Keratinocyte (primary cell): ENCODE measurements around the gene NUDT6.

Experiments used
- EZH2 ChIP-seq: IDR thresholded peaks from one replicate; pipeline ENCODE4 v1.6.1; 2012; ENCODE audit warnings: inconsistent platforms, mild to moderate bottlenecking, low read length, moderate library complexity
- TF ChIP-seq, protein P1 (sequence below), 3 experiments: IDR thresholded peaks in 1 of 3; conservative IDR thresholded peaks in 1 of 3; optimal IDR thresholded peaks in 1 of 3; 2 replicates in 2 of 3; 3 replicates in 1 of 3; pipeline versions ENCODE3 to v1.5.1; 2011; ENCODE audit warnings: low read length in 3 of 3, mild to moderate bottlenecking in 3 of 3, moderate library complexity in 2 of 3, control low read depth in 1 of 3, inconsistent platforms in 1 of 3; ENCODE audit not compliant: insufficient read depth in 2 of 3; ENCODE audit errors: extremely low read depth in 1 of 3

DNA sequence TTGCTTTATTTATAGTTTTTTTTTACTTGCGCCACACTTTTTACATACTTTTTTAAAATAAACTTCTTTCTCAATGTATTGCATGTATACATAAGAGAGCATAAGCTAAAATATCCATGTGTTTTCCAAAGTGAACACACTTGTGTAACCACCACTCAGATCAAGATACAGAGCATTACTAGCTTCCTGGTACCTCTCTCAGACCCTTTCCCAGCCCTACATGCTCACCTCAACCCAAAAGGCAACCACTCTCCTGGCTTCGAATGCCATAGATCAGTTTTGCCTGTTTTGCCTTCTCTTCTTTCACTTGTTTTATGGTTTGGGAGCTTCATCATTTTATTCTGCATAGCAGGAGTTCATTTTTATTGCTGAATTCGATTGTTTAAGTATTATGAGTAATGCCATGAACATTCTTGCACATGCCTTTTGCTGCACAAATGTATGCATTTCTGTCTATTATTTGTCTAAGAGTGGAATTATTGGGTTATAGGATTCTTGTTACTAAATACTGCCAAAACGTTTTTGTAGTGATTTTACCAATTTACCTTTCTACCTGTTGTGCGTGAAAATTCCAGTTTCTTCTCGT, 45.9 kb upstream of the NUDT6 start:
- TF ChIP-seq, protein P1, sequence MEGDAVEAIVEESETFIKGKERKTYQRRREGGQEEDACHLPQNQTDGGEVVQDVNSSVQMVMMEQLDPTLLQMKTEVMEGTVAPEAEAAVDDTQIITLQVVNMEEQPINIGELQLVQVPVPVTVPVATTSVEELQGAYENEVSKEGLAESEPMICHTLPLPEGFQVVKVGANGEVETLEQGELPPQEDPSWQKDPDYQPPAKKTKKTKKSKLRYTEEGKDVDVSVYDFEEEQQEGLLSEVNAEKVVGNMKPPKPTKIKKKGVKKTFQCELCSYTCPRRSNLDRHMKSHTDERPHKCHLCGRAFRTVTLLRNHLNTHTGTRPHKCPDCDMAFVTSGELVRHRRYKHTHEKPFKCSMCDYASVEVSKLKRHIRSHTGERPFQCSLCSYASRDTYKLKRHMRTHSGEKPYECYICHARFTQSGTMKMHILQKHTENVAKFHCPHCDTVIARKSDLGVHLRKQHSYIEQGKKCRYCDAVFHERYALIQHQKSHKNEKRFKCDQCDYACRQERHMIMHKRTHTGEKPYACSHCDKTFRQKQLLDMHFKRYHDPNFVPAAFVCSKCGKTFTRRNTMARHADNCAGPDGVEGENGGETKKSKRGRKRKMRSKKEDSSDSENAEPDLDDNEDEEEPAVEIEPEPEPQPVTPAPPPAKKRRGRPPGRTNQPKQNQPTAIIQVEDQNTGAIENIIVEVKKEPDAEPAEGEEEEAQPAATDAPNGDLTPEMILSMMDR (optimal IDR thresholded peaks at IDR 0.05 in 1 of 3, IDR thresholded peaks at IDR 0.05 in 1 of 3, conservative IDR thresholded peaks at IDR 0.05 in 1 of 3; ENCODE audit: extremely low read depth in 1 of 3, insufficient read depth in 2 of 3, low read length in 3 of 3), result no peak
- no peak for TF ChIP-seq EZH2
